Kidney (tissue), 14 donors: ENCODE results near the gene ERC2. TPM values are rescaled to one million over a fixed set of nuclear protein-coding genes. Genes with fewer than 3 reads are reported as not detected.

Source experiments
- DNase-seq, 5 donors: peaks; one replicate each; pipeline ENCODE4 v3.0.0-alpha.2; 2013 to 2020
- FAIRE-seq: peaks from 2 replicates; lab custom pipeline; 2012; peaks lifted over from hg19 to GRCh38; lab: Jason Lieb, UNC
- H3K27ac ChIP-seq, 2 donors: one replicate each; pipeline ENCODE4 v1.7.0; 2013; ENCODE audit warnings: low read depth in 2 of 2, low read length in 2 of 2, inconsistent platforms in 1 of 2
- H3K27me3 ChIP-seq: one replicate; pipeline ENCODE4 v1.7.1; 2013; ENCODE audit warnings: low read length, inconsistent platforms; ENCODE audit not compliant: control insufficient read depth, insufficient read depth
- H3K36me3 ChIP-seq, 3 donors: one replicate each; pipeline versions ENCODE4 v1.7.0 to v1.7.1; 2013; ENCODE audit warnings: low read length in 3 of 3, control low read depth in 1 of 3, inconsistent platforms in 1 of 3; ENCODE audit not compliant: insufficient read depth in 3 of 3, control insufficient read depth in 2 of 3
- H3K4me1 ChIP-seq, 3 donors: one replicate each; pipeline versions ENCODE4 v1.7.0 to v1.7.1; 2013; ENCODE audit warnings: low read length in 3 of 3, inconsistent platforms in 1 of 3, low read depth in 1 of 3; ENCODE audit not compliant: control insufficient read depth in 2 of 3, insufficient read depth in 2 of 3
- H3K4me3 ChIP-seq, 3 donors: one replicate each; pipeline versions ENCODE4 v1.7.0 to v1.8.1; 2013; ENCODE audit warnings: low read length in 3 of 3, control low read depth in 1 of 3, inconsistent platforms in 1 of 3
- H3K9ac ChIP-seq, 3 donors: one replicate each; pipeline versions ENCODE4 v1.7.0 to v1.7.1; 2013; ENCODE audit warnings: low read length in 3 of 3, control low read depth in 1 of 3, inconsistent platforms in 1 of 3
- H3K9me3 ChIP-seq, 3 donors: one replicate each; pipeline versions ENCODE4 v1.7.0 to v1.7.1; 2013; ENCODE audit warnings: low read length in 3 of 3, control low read depth in 1 of 3, inconsistent platforms in 1 of 3; ENCODE audit not compliant: control insufficient read depth in 2 of 3, insufficient read depth in 1 of 3
- intact Hi-C: fragments of 100-400 bp; cut with DNase I; formaldehyde crosslinking; loops from one replicate; pipeline ENCODE4 v1.11.1; 2022
- polyA plus RNA-seq: library from polyadenylated mRNA; stranded (reverse); fragments of 350-450 nt; fragmentation: Illumina TruSeq; extraction: RNeasy Lipid Tissue Mini Kit (QIAGEN cat#74804); gene quantifications from one replicate; pipeline ENCODE4 v1.2.3, GENCODE V29; 2014; ENCODE audit warnings: low read depth, low replicate concordance; ENCODE audit not compliant: insufficient read depth
- total RNA-seq: library from RNA; stranded (reverse); fragmentation: NEBNext Ultra II Directional; extraction: Animal tissue kit (Norgen Biotek cat#: 25700); gene quantifications from one replicate; pipeline ENCODE4 v1.2.1, GENCODE V29; 2021
- TF ChIP-seq, protein P1 (sequence below): IDR thresholded peaks from 3 replicates; pipeline ENCODE4 v1.5.1; 2012; ENCODE audit warnings: mild to moderate bottlenecking, moderate library complexity, borderline replicate concordance; ENCODE audit not compliant: insufficient read depth; ENCODE audit errors: extremely low read depth
- donor health status: control.
- donor health status: control.
- donor health status: control.
- donor health status: control.
- donor health status: control.
- donor health status: DM: yes; HTN: yes; CAD: no.
- donor health status: Normal renal cell carcinoma (clear cell type).

Gene ERC2
- total and polyA plus RNA-seq, 2 donors from 2014 or later, result 0.92 to 3.8 TPM

DNA sequence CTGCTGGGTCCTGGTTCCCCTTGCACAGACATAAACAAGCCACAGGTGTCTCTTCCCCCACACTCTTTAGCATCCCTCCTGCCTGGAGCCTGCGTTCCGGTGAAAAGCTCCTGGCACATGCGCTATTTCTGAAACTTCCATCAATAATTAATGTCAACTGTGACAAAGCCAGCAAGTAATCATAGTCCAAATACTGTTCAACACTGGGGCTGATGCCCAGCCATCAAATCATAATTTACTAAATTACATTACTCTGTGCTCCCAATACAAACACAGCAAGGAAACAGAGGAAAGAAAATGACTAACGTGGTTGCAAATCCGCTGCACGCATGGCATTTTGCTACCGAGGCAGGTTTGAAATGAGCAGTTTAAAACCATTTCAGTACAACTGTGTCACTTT, 294.7 kb downstream of the ERC2 start:
- FAIRE-seq (no peak), DNase-seq (no peak)
- Histone ChIP-seq H3K36me3 (no peaks in the 10 kb centered on the region), H3K27me3 (no peaks in the 10 kb centered on the region), H3K4me1 (no peaks in the 10 kb centered on the region), H3K9me3 (no peaks in the 10 kb centered on the region), H3K9ac (no peak overlapping the region), H3K4me3 (no peak overlapping the region), H3K27ac (no peak overlapping the region)
- intact Hi-C loops, result no loop called here
- TF ChIP-seq, protein P1, sequence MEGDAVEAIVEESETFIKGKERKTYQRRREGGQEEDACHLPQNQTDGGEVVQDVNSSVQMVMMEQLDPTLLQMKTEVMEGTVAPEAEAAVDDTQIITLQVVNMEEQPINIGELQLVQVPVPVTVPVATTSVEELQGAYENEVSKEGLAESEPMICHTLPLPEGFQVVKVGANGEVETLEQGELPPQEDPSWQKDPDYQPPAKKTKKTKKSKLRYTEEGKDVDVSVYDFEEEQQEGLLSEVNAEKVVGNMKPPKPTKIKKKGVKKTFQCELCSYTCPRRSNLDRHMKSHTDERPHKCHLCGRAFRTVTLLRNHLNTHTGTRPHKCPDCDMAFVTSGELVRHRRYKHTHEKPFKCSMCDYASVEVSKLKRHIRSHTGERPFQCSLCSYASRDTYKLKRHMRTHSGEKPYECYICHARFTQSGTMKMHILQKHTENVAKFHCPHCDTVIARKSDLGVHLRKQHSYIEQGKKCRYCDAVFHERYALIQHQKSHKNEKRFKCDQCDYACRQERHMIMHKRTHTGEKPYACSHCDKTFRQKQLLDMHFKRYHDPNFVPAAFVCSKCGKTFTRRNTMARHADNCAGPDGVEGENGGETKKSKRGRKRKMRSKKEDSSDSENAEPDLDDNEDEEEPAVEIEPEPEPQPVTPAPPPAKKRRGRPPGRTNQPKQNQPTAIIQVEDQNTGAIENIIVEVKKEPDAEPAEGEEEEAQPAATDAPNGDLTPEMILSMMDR, result no peak

DNA sequence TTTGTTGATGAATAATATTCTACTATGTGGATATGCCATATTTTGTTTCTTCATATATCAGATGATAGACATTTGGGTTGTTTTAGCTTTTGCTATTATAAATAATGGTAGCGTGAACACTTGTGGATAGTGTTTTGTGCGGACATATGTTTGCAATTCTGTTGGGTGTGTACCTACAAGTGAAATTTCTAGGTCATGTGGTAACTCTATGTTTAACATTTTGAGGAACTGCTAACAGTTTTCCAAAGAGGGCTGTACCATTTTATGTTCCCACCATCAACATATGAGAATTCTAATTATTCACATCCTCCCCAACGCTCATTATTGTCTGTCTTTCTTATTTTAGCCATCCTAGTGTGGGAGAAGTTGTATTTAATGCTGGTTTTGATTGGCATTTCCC, 303.8 kb downstream of the ERC2 start:
- Histone ChIP-seq H3K27ac (no peak overlapping the region), H3K36me3 (no peaks in the 10 kb centered on the region), H3K4me1 (no peaks in the 10 kb centered on the region), H3K9me3 (peaks cover 0 to 5% (median 0%) of the 10 kb centered on the region in 3 donors), H3K9ac (no peak overlapping the region), H3K27me3 (no peaks in the 10 kb centered on the region), H3K4me3 (no peak overlapping the region)
- DNase-seq, result no peak
- FAIRE-seq, result no peak
- intact Hi-C loops, result no loop called here
- TF ChIP-seq, protein P1, result no peak

DNA sequence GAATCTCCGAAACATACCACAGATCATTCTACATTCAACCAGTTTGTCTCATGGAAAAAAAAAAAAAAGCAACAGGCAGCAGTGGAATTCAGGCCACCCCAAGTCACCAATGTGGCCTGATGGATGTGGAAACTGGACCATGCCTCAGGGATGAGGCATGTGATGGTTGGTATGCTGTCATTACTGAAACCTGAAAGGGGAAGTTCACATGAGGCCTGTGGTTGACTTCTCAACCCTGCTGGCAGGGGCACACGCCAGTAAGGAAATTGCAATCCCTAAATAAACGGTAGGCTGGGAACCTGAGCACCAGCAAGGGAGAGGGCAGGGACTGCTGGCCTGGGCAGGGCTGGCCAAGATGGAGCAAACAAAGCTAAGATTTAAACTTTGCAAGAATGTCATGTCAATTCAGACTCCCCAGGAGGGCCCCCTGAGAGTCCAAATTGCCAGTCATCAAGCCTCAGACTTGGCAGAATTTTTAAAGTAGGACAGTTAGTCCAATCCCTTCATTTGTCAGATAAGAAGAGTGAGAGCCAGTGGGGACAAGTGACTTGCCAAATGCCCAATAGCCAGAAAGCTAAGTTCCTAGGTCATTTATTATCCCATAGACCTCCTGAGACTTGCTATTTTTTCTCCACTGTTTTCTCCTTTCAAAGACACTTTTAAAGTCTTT, 310.4 kb downstream of the ERC2 start:
- intact Hi-C loops, result no loop called here
- Histone ChIP-seq H3K9ac (no peak overlapping the region), H3K4me1 (no peaks in the 10 kb centered on the region), H3K4me3 (no peak overlapping the region), H3K27me3 (no peaks in the 10 kb centered on the region), H3K9me3 (peaks cover 0 to 5% (median 0%) of the 10 kb centered on the region in 3 donors), H3K36me3 (no peaks in the 10 kb centered on the region), H3K27ac (no peak overlapping the region)
- DNase-seq (no peak), FAIRE-seq (no peak)
- TF ChIP-seq, protein P1, result no peak
